IMR-90 (cell line): ENCODE results near the gene CGNL1.

Source experiments
- CEBPB ChIP-seq: IDR thresholded peaks from 2 replicates; pipeline ENCODE4 v1.6.1; 2012; ENCODE audit warnings: low read depth, low read length, improper control_type of control experiment
- CTCF ChIP-seq: conservative IDR thresholded peaks from 2 replicates; pipeline ENCODE4 v1.5.1; 2012; ENCODE audit warnings: mild to moderate bottlenecking, low read depth, low read length, improper control_type of control experiment
- FOS ChIP-seq: fragments of 150-350 bp; IDR thresholded peaks from 2 replicates; pipeline ENCODE4 v1.6.1; 2016; ENCODE audit warnings: low read depth, low read length
- MXI1 ChIP-seq: IDR thresholded peaks from 2 replicates; pipeline ENCODE4 v1.6.1; 2012; ENCODE audit warnings: low read depth, mild to moderate bottlenecking, low read length, moderate library complexity, borderline replicate concordance
- POLR2A ChIP-seq: IDR thresholded peaks from 2 replicates; pipeline ENCODE4 v1.6.1; 2012; ENCODE audit warnings: mild to moderate bottlenecking, low read depth, low read length
- RCOR1 ChIP-seq: IDR thresholded peaks from 2 replicates; pipeline ENCODE4 v1.6.1; 2012; ENCODE audit warnings: mild to moderate bottlenecking, low read length, improper control_type of control experiment; ENCODE audit not compliant: insufficient replicate concordance
- RFX5 ChIP-seq: IDR thresholded peaks from 2 replicates; pipeline ENCODE4 v1.8.0; 2012; ENCODE audit warnings: low read depth, mild to moderate bottlenecking, low read length, moderate library complexity
- SMC3 ChIP-seq: fragments of 150-350 bp; IDR thresholded peaks from 2 replicates; pipeline ENCODE4 v1.6.1; 2016; ENCODE audit warnings: low read depth, mild to moderate bottlenecking, antibody characterized with exemption, low read length, moderate library complexity
- TF ChIP-seq, protein P1 (sequence below): fragments of 150-350 bp; IDR thresholded peaks from 2 replicates; pipeline ENCODE4 v1.6.1; 2017; ENCODE audit warnings: mild to moderate bottlenecking, antibody characterized with exemption, low read length, low read depth

GRCh38 chr15:57440167-57440566 is 63.9 kb downstream of the CGNL1 start:
- TF ChIP-seq, protein P1, sequence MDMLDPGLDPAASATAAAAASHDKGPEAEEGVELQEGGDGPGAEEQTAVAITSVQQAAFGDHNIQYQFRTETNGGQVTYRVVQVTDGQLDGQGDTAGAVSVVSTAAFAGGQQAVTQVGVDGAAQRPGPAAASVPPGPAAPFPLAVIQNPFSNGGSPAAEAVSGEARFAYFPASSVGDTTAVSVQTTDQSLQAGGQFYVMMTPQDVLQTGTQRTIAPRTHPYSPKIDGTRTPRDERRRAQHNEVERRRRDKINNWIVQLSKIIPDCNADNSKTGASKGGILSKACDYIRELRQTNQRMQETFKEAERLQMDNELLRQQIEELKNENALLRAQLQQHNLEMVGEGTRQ, result no peak
- no peak for TF ChIP-seq POLR2A
- TF ChIP-seq CTCF, result no peak
- TF ChIP-seq RFX5, result no peak
- TF ChIP-seq RCOR1, result no peak
- no peak for TF ChIP-seq FOS
- no peak for TF ChIP-seq MXI1
- no peak for TF ChIP-seq SMC3
- no peak for TF ChIP-seq CEBPB
